Measurements from ENCODE around the gene SLC38A6.

- TF ChIP-seq CTCF (IDR thresholded peaks at IDR 0.05) (no peak), POLR2A (IDR thresholded peaks at IDR 0.05) (no peak), EP300 (IDR thresholded peaks at IDR 0.05) (no peak), POLR2AphosphoS5 (IDR thresholded peaks at IDR 0.05) (no peak)
Measured at GRCh38 chr14:60964904-60965303, 16.1 kb upstream of the SLC38A6 start.
